EL (cell line): ENCODE measurements around the gene GPATCH8.

ENCODE experiments used
- DNase-seq: peaks from one replicate; pipeline ENCODE4 v3.0.0-alpha.2; 2016

The GPATCH8 gene

GRCh38 chr17:44353672-44354331 lies 149.4 kb downstream of the GPATCH8 start:
- peak; percentile 31 for DNase-seq

GRCh38 chr17:44352828-44353671 lies 150.2 kb downstream of the GPATCH8 start:
- no peak for DNase-seq

GRCh38 chr17:44351961-44352827 lies 151.0 kb downstream of the GPATCH8 start:
- no peak for DNase-seq

- DNase-seq, result no peak
These were observed 151.7 kb downstream of the GPATCH8 start for GRCh38 chr17:44351464-44351863.

GRCh38 chr17:44350733-44351226 lies 152.4 kb downstream of the GPATCH8 start:
- DNase-seq, result peak; percentile 59

GRCh38 chr17:44349553-44350070 lies 153.6 kb downstream of the GPATCH8 start:
- DNase-seq, result no peak

- DNase-seq, result no peak
These were observed 154.2 kb downstream of the GPATCH8 start for GRCh38 chr17:44348988-44349364.

- peak; percentile 66 for DNase-seq
These were observed 154.8 kb downstream of the GPATCH8 start for GRCh38 chr17:44348234-44348987.
